Activated naive CD4-positive, alpha-beta T cell treated with anti-CD3 and anti-CD28 coated beads, Interleukin-2, amount 50 U/mL, for 72 hours (primary cell): ENCODE data around the gene ZNF280C. TPM values are rescaled to one million over a fixed set of nuclear protein-coding genes. Genes with fewer than 3 reads are reported as not detected.

ENCODE experiments used
- ATAC-seq, 2 donors: fragments of 150-1000 bp; cut with Tn5 transposase; 2 replicates each; pipeline ENCODE4 v1.10.0; 2021; ENCODE audit warnings: mild to moderate bottlenecking in 2 of 2, moderate library complexity in 2 of 2
- DNase-seq, 2 donors: peaks; one replicate each; pipeline ENCODE4 v3.0.0; 2021 to 2022; ENCODE audit warnings: low spot score in 2 of 2
- H3K27ac Mint-ChIP-seq, 2 donors: one replicate each; pipeline ENCODE4 v1.8.0; 2022; ENCODE audit warnings: mild to moderate bottlenecking in 2 of 2, mixed read lengths in 2 of 2
- H3K36me3 Mint-ChIP-seq, 2 donors: one replicate each; pipeline ENCODE4 v1.8.0; 2022; ENCODE audit warnings: mixed read lengths in 2 of 2
- H3K9me3 Mint-ChIP-seq, 2 donors: one replicate each; pipeline ENCODE4 v1.8.0; 2022; ENCODE audit warnings: mixed read lengths in 2 of 2
- total RNA-seq, 2 donors: library from RNA; stranded (reverse); gene quantifications; one replicate each; pipeline ENCODE4 v1.2.3, GENCODE V29; 2022

Gene ZNF280C
- total RNA-seq, 2 donors from 2014 or later, result 5.6 to 6.3 TPM

DNA sequence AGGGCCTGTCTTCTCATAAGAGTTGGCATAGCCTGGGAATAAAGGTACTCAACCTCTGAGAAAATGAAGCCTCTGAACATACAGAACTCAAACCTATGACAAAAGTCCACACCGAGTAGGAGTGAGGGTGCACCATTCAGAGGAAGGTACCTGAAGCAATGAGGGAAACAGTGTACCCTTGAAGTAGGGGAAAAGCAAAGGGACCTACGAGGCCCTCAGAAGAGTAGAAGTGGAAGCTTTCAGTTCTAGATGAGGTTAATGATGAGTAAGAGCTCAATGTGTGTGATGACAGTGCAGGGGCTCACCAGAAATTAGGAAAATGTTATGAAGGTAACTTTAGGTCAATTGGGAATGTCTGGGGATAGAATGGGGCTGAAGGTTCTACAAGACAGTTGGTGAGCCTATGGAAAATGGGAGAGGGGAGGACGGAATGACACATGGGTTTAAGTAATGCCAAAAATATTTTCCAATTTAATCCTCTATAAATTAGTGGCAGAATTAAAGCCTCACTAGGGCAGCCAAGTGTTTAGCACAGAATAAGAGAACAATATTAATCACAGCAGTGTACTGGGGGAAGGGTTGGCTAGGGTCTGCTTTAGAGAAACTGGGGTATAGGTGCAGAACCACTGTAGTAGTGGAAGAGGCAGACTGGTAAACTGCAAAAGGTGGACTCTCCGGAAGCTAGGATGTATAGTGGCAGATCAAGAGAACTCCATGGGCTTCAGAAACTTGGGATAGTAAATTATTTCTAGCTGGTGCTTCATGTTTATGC is 57.1 kb downstream of the ZNF280C start:
- H3K9me3 Mint-ChIP-seq, result peaks cover 0 to 4% of the 10 kb centered on the region in 2 donors
- H3K36me3 Mint-ChIP-seq, result peaks cover 6 to 23% of the 10 kb centered on the region in 2 donors
- ATAC-seq (peak; percentile 51 to 85), DNase-seq (no peak)
- H3K27ac Mint-ChIP-seq, result peak overlapping the region; percentile 84 to 95

DNA sequence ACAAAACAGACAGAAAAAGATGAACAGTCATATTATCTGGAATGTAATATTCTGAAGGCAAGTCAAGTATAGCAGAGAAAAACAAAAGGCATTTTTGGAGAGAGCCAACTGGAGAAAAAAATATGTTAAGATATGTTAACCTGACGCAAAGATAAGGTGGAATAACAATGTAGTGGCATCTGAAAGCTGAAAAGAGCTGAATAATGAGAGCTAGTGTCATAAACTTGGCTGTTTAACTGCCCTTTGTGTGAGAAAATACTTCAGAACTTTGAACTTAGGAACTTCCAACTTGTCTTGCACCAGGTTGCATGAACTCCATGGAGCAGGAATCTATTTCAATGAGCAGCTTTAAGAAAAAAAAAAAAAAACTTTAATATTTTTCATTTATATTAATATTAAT is 64.1 kb downstream of the ZNF280C start:
- DNase-seq, result no peak
- ATAC-seq, result no peak
- no peak overlapping the region for H3K27ac Mint-ChIP-seq
- no peaks in the 10 kb centered on the region for H3K9me3 Mint-ChIP-seq
- no peaks in the 10 kb centered on the region for H3K36me3 Mint-ChIP-seq

- Mint-ChIP-seq H3K9me3 (no peaks in the 10 kb centered on the region), H3K36me3 (no peaks in the 10 kb centered on the region), H3K27ac (no peak overlapping the region)
- no peak for ATAC-seq
- DNase-seq, result no peak
These were observed 71.2 kb downstream of the ZNF280C start for GRCh38 chrX:130197464-130197863.

GRCh38 chrX:130196466-130196865 is 72.2 kb downstream of the ZNF280C start:
- H3K9me3 Mint-ChIP-seq, result no peaks in the 10 kb centered on the region
- H3K36me3 Mint-ChIP-seq, result no peaks in the 10 kb centered on the region
- DNase-seq (no peak), ATAC-seq (no peak)
- no peak overlapping the region for H3K27ac Mint-ChIP-seq

- ATAC-seq, result no peak
- no peak overlapping the region for H3K27ac Mint-ChIP-seq
- DNase-seq, result no peak
- no peaks in the 10 kb centered on the region for H3K36me3 Mint-ChIP-seq
- no peaks in the 10 kb centered on the region for H3K9me3 Mint-ChIP-seq
These were observed 77.9 kb downstream of the ZNF280C start for GRCh38 chrX:130190801-130191200.

DNA sequence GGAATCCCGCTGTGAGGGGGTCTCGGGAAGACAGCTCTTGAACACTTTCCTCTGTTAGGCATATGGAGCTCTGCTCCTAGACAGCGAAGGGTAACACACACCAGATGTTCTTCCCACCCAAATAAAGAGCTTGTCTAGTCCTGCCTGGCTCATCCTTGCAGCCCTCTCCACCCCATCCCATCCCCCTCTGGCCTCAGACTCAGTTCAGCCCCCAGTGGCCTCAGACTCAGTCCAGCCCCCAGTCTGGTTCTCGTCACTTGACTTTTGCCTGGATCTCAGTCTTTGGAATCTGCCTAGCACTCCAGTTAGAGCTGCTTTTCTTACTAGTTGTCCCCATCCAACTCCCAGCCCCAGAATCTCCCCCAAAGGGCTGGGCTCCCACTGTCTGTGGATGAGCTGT is 82.0 kb downstream of the ZNF280C start:
- H3K36me3 Mint-ChIP-seq, result no peaks in the 10 kb centered on the region
- ATAC-seq, result no peak
- H3K27ac Mint-ChIP-seq, result no peak overlapping the region

GRCh38 chrX:130184857-130185256 is 83.8 kb downstream of the ZNF280C start:
- H3K27ac Mint-ChIP-seq, result no peak overlapping the region
- H3K9me3 Mint-ChIP-seq, result no peaks in the 10 kb centered on the region
- DNase-seq (no peak), ATAC-seq (no peak)
- H3K36me3 Mint-ChIP-seq, result peaks cover 0 to 2% of the 10 kb centered on the region in 2 donors

More for the DNA sequence above, 82.0 kb downstream of the ZNF280C start:
- H3K9me3 Mint-ChIP-seq, result no peaks in the 10 kb centered on the region
- no peak for DNase-seq

DNA sequence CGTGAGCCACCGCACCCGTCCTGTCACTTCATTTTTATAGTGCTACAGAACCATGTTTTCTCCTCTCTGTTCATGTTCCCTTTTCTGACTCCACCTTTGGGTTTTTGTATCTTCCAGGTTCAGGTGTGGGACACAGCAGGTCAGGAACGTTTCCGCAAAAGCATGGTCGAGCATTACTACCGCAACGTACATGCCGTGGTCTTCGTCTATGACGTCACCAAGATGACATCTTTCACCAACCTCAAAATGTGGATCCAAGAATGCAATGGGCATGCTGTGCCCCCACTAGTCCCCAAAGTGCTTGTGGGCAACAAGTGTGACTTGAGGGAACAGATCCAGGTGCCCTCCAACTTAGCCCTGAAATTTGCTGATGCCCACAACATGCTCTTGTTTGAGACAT is 84.5 kb downstream of the ZNF280C start:
- Mint-ChIP-seq H3K36me3 (peaks cover 0 to 6% of the 10 kb centered on the region in 2 donors), H3K27ac (no peak overlapping the region), H3K9me3 (no peaks in the 10 kb centered on the region)
- DNase-seq (no peak), ATAC-seq (no peak)

DNA sequence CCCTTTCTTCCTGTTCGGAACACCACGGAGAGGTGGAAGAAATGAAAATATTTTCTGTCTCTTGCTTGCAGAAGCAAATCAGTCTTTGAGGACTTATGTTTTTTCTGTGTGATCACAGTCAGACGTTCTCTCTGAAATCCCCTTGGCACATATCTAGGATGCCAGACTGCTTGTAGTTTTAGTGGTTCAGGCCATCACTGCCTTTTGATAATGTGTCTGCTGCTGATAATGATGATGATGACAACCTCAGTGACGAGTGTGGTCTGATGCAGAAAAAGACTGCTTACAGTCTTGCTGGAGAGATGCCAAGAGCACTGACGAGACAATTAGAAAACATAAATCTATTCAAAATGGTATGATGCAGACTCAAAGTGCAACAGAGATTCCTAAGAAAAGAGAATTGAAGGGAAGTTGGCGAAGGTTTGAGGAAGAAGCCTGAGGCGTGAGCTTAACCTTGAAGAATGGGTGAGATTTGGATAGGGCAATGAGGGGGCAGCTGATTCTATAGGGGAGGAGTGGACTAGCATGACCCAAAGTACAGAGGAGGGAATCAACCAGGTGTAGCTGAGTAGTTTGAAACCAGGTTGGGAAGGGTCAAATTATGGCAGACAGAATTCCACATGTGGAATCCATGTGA is 89.0 kb downstream of the ZNF280C start:
- Mint-ChIP-seq H3K27ac (peak overlapping the region; percentile 11 to 72), H3K9me3 (no peaks in the 10 kb centered on the region), H3K36me3 (peaks cover 8 to 28% of the 10 kb centered on the region in 2 donors)
- ATAC-seq (no peak), DNase-seq (no peak)

DNA sequence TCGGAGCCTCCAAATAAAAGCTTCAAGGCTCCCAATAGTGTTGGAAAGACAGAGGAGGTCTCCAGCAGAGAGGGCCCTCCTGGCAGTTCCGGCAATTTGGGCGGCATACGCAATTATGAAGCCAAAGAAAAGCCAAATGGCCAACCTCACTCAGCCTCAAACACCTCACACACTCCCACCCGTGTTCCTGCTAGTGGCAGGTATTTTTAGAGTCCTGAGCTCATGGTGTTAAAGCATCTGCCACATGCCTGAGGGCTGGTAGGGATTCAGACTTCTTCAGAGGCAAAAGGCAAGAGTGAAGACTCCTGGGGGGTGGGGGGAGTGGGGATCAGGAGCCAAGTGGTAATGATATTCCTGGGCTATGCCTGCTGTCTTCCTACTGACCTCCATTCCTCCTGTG is 89.5 kb downstream of the ZNF280C start:
- no peak for DNase-seq
- peaks cover 8 to 29% of the 10 kb centered on the region in 2 donors for H3K36me3 Mint-ChIP-seq
- H3K27ac Mint-ChIP-seq, result no peak overlapping the region

DNA sequence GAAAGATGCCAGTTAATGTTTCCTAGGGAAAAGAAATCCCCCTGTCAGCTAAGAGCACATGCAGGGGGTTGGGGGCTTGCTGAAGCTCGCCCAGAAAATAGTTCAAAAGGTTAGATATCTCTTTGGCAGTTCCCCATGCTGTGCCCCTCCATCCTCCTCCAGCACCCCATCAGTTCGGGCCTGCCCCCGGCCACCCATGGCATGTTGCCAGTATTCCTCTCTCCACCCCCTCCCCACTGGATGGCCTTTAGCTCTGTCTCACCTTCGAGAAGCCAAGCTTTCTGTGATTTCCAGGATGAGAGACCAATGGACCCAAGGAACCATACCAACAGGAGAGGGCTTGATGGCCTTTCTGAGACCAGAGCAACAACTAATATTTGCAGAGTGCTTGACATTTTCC is 91.8 kb downstream of the ZNF280C start:
- Mint-ChIP-seq H3K27ac (peak overlapping the region; percentile 77 to 88), H3K9me3 (no peaks in the 10 kb centered on the region), H3K36me3 (peaks cover 21 to 46% of the 10 kb centered on the region in 2 donors)
- ATAC-seq (no peak), DNase-seq (no peak)

More for the DNA sequence above, 89.5 kb downstream of the ZNF280C start:
- no peak for ATAC-seq
- no peaks in the 10 kb centered on the region for H3K9me3 Mint-ChIP-seq

DNA sequence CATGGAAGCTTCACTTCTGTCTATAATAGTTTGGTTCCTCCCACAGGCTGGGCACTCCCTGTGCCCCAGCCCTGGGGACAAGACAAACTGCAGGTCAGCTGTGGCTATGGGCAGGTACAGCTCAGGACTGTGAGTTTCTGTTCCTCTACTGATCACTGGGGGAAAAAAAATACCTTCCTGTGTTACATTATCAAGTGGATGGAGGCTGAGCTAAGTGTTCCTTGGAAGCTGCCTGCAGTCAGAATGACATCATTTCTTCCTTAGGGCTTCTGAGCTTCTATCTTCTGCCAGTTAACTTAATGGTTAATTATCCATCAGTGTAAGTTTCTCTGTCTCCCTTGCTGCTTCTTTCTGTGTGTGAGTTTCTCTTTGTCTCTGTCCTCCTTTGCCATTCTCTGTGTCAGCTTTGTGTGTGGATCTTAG is 92.3 kb downstream of the ZNF280C start:
- H3K27ac Mint-ChIP-seq, result peak overlapping the region; percentile 77 to 88
- ATAC-seq, result peak in 1 of 2 donors; percentile 33
- H3K36me3 Mint-ChIP-seq, result peaks cover 22 to 46% of the 10 kb centered on the region in 2 donors
- H3K9me3 Mint-ChIP-seq, result no peaks in the 10 kb centered on the region
- DNase-seq, result no peak

GRCh38 chrX:130174937-130175336 is 93.8 kb downstream of the ZNF280C start:
- peaks cover 22 to 45% of the 10 kb centered on the region in 2 donors for H3K36me3 Mint-ChIP-seq
- DNase-seq (no peak), ATAC-seq (no peak)
- no peaks in the 10 kb centered on the region for H3K9me3 Mint-ChIP-seq
- peak overlapping the region in 1 of 2 donors; percentile 50 for H3K27ac Mint-ChIP-seq

- Mint-ChIP-seq H3K36me3 (peaks cover 22 to 40% of the 10 kb centered on the region in 2 donors), H3K9me3 (no peaks in the 10 kb centered on the region), H3K27ac (peak overlapping the region; percentile 88 to 96)
- DNase-seq, result no peak
- no peak for ATAC-seq
These were observed 94.5 kb downstream of the ZNF280C start for GRCh38 chrX:130174045-130174704.

DNA sequence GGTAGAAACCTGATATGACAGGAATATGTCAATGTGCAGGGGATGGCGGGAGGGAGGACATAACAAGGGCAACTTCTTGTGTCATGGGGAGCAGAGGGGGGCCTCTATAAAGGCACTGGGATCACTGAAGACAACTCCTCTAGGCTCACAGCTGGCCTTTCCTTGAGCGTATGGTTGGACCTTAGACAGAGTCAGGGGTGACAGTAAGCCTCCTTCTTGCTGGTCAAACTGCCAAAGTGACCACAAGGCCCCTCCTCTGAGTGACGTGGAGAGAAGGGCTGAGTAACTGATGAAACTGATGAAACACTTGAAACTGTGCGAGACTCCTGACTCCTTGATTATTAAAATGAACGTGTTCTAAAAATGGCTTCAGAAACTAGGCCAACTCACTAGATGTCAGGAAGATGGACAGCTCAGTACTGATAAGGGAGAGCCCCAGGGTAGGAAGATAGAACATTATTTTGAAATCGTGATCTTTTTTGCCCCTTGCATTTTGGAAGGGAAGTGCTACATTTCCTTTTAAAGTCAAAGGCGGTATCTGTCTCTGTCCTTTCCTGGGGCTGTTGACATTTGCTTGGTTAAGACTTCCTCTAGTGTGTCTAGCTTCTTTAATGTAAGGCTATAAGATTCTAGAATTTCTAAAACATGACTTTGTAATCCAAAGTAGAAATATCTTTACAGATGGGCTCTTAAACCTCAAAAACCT is 95.4 kb downstream of the ZNF280C start:
- Mint-ChIP-seq H3K27ac (peak overlapping the region; percentile 88 to 96), H3K9me3 (no peaks in the 10 kb centered on the region), H3K36me3 (peaks cover 22 to 39% of the 10 kb centered on the region in 2 donors)
- peak; percentile 48 to 79 for ATAC-seq
- peak; percentile 6 to 76 for DNase-seq

GRCh38 chrX:130172127-130172845 is 96.4 kb downstream of the ZNF280C start:
- peak overlapping the region; percentile 88 to 96 for H3K27ac Mint-ChIP-seq
- DNase-seq (no peak), ATAC-seq (no peak)
- no peaks in the 10 kb centered on the region for H3K9me3 Mint-ChIP-seq
- peaks cover 16 to 29% of the 10 kb centered on the region in 2 donors for H3K36me3 Mint-ChIP-seq
